Progenitor cell of endocrine pancreas (in vitro differentiated cells): ENCODE measurements around the gene THOP1. TPM values are rescaled to one million over a fixed set of nuclear protein-coding genes. Genes with fewer than 3 reads are reported as not detected.

Experiments
- DNase-seq: peaks from one replicate; pipeline ENCODE4 v3.0.0; 2021; ENCODE audit warnings: low spot score; ENCODE audit not compliant: unreplicated experiment
- H3K27ac Mint-ChIP-seq: 2 replicates; pipeline ENCODE4 v1.8.0; 2021; ENCODE audit warnings: mild to moderate bottlenecking, moderate library complexity, mixed read lengths
- H3K27me3 Mint-ChIP-seq: 2 replicates; pipeline ENCODE4 v1.8.0; 2021; ENCODE audit warnings: mixed read lengths
- H3K36me3 Mint-ChIP-seq: 2 replicates; pipeline ENCODE4 v1.8.0; 2022; ENCODE audit warnings: mixed read lengths; ENCODE audit not compliant: insufficient read depth
- H3K4me1 Mint-ChIP-seq: 2 replicates; pipeline ENCODE4 v1.8.0; 2021; ENCODE audit warnings: low read depth, mixed read lengths
- H3K4me3 Mint-ChIP-seq: 2 replicates; pipeline ENCODE4 v1.8.0; 2021; ENCODE audit warnings: low read depth, mild to moderate bottlenecking, moderate library complexity, mixed read lengths
- H3K9me3 Mint-ChIP-seq: 2 replicates; pipeline ENCODE4 v1.8.0; 2021; ENCODE audit warnings: low read depth, mixed read lengths
- total RNA-seq: library from RNA; stranded (reverse); gene quantifications from 2 replicates; pipeline ENCODE4 v1.2.1, GENCODE V29; 2021
- TF ChIP-seq, protein P1 (sequence below): fragments of 200-600 bp; sonication (generic); IDR thresholded peaks from one replicate; pipeline ENCODE4 v1.5.0; 2021; ENCODE audit warnings: antibody characterized with exemption, mild to moderate bottlenecking; ENCODE audit not compliant: unreplicated experiment

THOP1 gene
- total RNA-seq, 1 donor from 2014 or later = 108 TPM

DNA sequence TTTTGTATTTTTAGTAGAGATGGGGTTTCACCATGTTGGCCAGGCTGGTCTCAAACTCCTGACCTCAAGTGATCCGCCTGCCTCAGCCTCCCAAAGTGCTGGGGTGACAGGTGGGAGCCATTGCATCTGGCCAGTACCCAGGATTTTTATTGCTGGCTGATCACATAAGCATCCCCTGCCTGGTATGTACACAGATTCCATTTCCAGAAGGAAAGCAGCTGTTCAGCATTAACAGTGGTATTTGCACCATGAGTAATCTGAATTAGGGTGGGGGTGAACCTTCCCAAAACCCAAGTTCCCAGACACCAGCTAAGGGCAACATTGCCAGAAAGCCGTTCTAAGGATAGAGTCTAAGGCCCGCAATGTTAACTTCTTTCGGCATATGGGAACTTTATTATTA, 63.3 kb downstream of the THOP1 start:
- peaks cover 76% of the 10 kb centered on the region for H3K36me3 Mint-ChIP-seq
- no peak overlapping the region for H3K4me3 Mint-ChIP-seq
- TF ChIP-seq, protein P1, sequence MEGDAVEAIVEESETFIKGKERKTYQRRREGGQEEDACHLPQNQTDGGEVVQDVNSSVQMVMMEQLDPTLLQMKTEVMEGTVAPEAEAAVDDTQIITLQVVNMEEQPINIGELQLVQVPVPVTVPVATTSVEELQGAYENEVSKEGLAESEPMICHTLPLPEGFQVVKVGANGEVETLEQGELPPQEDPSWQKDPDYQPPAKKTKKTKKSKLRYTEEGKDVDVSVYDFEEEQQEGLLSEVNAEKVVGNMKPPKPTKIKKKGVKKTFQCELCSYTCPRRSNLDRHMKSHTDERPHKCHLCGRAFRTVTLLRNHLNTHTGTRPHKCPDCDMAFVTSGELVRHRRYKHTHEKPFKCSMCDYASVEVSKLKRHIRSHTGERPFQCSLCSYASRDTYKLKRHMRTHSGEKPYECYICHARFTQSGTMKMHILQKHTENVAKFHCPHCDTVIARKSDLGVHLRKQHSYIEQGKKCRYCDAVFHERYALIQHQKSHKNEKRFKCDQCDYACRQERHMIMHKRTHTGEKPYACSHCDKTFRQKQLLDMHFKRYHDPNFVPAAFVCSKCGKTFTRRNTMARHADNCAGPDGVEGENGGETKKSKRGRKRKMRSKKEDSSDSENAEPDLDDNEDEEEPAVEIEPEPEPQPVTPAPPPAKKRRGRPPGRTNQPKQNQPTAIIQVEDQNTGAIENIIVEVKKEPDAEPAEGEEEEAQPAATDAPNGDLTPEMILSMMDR = no peak
- H3K27me3 Mint-ChIP-seq = no peaks in the 10 kb centered on the region
- peaks cover 50% of the 10 kb centered on the region for H3K9me3 Mint-ChIP-seq
- no peaks in the 10 kb centered on the region for H3K4me1 Mint-ChIP-seq
- DNase-seq = no peak
- no peak overlapping the region for H3K27ac Mint-ChIP-seq

DNA sequence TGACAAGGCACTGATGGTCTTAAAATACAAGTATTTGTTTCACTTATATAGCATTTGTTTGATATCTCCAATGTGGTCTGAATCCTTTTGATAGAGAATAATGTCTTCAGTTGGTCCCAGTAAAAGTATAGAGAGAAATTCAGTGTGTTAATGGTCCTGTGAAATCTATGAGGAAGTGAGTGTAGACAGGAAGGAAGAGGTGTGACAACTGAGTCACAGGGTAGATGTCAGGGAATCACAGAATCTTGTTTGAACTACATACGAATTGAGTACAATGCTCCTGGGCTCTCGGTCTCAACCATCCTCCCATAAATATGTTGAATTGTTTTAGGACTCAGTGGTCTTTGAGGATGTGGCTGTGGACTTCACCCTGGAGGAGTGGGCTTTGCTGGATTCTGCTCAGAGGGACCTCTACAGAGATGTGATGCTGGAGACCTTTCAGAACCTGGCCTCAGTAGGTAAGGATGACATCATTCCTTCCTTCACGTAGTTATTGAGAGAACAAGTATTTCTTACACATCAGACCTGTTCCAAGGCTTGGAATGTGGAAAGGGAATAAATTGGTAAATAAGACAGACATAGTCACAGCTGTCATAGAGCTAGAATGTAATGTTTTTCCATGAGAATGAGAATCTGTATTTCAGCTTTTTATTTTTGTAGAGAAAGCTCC, 65.1 kb downstream of the THOP1 start:
- DNase-seq = no peak
- Mint-ChIP-seq H3K4me3 (no peak overlapping the region), H3K4me1 (no peaks in the 10 kb centered on the region), H3K9me3 (peaks cover 59% of the 10 kb centered on the region), H3K27me3 (no peaks in the 10 kb centered on the region), H3K36me3 (peaks cover 83% of the 10 kb centered on the region), H3K27ac (peak overlapping the region; percentile 58)
- TF ChIP-seq, protein P1 = no peak

DNA sequence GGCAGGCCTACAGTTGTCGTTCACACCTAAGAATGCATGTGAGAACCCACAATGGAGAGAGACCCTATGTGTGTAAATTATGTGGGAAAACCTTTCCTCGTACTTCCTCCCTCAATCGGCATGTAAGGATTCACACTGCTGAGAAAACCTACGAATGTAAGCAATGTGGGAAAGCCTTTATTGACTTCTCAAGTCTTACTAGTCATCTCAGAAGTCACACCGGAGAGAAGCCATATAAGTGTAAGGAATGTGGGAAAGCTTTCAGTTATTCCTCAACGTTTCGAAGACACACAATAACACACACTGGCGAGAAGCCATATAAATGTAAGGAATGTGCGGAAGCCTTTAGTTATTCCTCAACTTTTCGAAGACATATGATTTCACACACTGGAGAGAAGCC, 67.3 kb downstream of the THOP1 start:
- peaks cover 54% of the 10 kb centered on the region for H3K9me3 Mint-ChIP-seq
- peak overlapping the region; percentile 73 for H3K27ac Mint-ChIP-seq
- TF ChIP-seq, protein P1 = no peak
- DNase-seq = no peak
- H3K27me3 Mint-ChIP-seq = no peaks in the 10 kb centered on the region
- no peaks in the 10 kb centered on the region for H3K4me1 Mint-ChIP-seq
- peaks cover 77% of the 10 kb centered on the region for H3K36me3 Mint-ChIP-seq
- no peak overlapping the region for H3K4me3 Mint-ChIP-seq

DNA sequence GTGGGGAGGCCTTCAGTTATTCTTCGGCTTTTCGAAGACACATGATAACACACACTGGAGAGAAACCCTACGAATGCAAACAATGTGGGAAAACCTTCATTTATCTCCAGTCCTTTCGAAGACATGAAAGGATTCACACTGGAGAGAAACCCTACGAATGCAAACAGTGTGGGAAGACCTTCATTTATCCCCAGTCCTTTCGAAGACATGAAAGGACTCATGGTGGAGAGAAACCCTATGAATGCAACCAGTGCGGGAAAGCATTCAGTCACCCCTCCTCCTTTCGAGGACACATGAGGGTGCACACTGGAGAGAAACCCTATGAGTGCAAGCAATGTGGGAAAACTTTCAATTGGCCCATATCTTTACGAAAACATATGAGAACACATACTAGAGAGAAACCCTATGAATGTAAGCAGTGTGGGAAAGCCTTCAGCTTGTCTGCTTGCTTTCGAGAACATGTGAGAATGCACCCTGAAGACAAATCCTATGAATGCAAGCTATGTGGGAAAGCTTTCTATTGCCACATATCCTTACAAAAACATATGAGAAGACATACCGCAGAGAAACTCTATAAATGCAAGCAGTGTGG, 67.8 kb downstream of the THOP1 start:
- TF ChIP-seq, protein P1 = no peak
- Mint-ChIP-seq H3K4me1 (no peaks in the 10 kb centered on the region), H3K4me3 (no peak overlapping the region), H3K9me3 (peaks cover 53% of the 10 kb centered on the region), H3K27ac (no peak overlapping the region), H3K36me3 (peaks cover 78% of the 10 kb centered on the region), H3K27me3 (no peaks in the 10 kb centered on the region)
- no peak for DNase-seq

DNA sequence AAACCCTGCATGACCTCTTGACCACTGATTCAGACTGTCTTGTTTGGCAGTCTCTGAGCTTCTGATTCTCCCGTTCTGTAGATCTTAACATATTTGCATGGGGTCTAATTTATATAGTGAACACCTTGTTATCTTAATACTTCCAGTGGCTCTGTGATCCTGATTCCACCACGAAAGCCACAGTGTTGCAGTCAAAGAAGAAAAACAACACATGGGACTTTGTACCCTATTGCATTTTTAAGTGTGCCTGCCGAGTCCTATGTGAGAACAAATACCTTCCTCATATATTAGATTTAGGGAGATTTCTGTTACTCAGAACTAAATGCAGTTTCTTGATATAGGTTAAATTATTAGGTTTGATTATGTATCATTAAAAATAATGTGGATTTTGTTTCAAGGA, 69.5 kb downstream of the THOP1 start:
- Mint-ChIP-seq H3K36me3 (peaks cover 82% of the 10 kb centered on the region), H3K4me3 (no peak overlapping the region), H3K4me1 (no peaks in the 10 kb centered on the region), H3K27me3 (no peaks in the 10 kb centered on the region), H3K27ac (no peak overlapping the region), H3K9me3 (peaks cover 60% of the 10 kb centered on the region)
- no peak for DNase-seq
- TF ChIP-seq, protein P1 = no peak
